D341Med (cell line): ENCODE data around the gene NOX3.
A peak's percentile ranks its signal among the peaks of the same experiment; 100 is the strongest.
"Not testable (repeated sequence)": the region's sequence is repeated elsewhere in the genome, so short reads cannot be mapped to it uniquely, and the experiment has no call there.

Source experiments
- DNase-seq: peaks from one replicate; pipeline ENCODE4 v3.0.0; 2012; ENCODE audit warnings: low spot score

The NOX3 gene

GRCh38 chr6:155455766-155456165, at the start of gene NOX3:
Gene NOX3 (minus strand): TSS chr6:155455839. CDS start chr6:155455800, 39 bp downstream.
- DNase-seq, result no peak

GRCh38 chr6:155504848-155505607, 49.4 kb upstream of the NOX3 start:
- DNase-seq, result no peak

DNA sequence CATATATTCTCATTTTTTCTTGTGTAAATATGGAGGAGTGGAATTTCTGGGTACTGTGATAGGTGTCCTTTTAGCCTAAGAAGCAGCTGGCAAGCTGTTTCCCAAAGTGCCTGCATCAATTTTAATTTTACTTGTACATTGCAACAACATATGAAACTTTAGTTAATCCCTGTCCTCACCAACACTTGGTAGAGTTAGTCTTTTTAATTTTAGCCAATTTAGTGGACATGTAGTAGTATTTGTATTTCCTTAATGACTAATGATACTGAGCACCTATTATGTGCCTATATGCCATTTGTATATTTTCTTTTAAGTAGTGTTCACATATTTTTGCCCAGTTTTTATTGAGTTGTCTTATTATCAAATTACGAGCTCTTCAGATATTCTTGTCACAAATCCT, 46.8 kb upstream of the NOX3 start:
- no peak for DNase-seq

GRCh38 chr6:155499574-155499973, 43.9 kb upstream of the NOX3 start:
- DNase-seq, result no peak

GRCh38 chr6:155498370-155498769, 42.7 kb upstream of the NOX3 start:
- no peak for DNase-seq

DNA sequence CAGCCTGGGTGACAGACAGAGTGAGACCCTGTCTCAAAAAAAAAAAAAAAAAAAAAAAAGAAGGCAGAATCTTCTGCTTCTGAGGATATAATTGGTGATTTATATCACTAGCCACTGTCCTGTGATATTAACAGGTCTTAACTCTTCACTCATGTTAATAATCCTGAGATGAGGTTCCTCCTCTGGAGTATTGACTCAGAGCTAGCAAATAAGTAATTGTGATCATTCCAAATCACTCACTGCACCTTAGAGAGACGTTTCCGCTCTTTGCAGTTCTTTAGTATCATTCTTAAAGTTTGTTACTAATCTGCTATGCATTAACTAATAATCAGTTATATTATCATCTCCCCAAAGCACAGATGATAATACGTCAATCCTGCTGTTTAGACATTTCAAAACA, 41.6 kb upstream of the NOX3 start:
- DNase-seq, result no peak

DNA sequence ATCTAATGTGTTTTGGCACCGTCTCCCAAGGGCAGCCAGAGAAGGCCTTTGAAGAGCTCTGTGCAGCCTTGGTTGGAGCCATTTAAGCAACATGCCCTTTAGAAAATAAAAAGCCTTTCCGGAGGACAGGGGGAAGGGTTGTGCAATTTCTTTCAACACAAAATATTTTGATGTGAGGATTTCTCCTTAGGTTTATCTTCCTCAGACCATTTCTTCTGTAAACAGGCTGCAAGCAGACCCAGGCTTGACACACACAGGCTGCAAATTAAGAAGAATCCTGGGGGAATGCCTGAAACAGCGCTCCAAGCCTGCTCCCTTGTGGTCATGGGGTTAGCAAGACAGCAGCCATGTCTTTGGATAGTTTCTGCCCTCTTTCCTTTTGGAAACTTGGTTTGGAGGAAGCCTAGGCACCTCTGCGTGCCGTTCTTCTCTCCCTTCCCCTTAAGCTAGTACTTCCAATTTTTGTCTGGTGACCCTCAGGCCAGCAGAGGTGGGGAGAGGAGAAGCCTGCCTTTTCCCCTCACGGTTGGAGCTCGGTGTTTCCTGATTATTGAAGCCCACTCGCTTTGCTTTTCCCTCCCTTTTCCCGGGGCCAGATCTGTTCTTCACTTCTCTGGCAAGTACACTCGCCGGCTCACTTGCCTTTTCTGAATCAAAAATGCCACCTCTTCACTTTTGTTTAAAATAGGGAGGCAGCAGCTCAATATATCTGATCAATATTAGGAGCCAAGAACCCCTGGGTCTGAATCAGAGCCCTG, 39.6 kb upstream of the NOX3 start:
- DNase-seq, result peak; percentile 53

- DNase-seq, result no peak
Measured at GRCh38 chr6:155493694-155494143, 38.1 kb upstream of the NOX3 start.

- no peak for DNase-seq
Measured at GRCh38 chr6:155493026-155493693, 37.5 kb upstream of the NOX3 start.

DNA sequence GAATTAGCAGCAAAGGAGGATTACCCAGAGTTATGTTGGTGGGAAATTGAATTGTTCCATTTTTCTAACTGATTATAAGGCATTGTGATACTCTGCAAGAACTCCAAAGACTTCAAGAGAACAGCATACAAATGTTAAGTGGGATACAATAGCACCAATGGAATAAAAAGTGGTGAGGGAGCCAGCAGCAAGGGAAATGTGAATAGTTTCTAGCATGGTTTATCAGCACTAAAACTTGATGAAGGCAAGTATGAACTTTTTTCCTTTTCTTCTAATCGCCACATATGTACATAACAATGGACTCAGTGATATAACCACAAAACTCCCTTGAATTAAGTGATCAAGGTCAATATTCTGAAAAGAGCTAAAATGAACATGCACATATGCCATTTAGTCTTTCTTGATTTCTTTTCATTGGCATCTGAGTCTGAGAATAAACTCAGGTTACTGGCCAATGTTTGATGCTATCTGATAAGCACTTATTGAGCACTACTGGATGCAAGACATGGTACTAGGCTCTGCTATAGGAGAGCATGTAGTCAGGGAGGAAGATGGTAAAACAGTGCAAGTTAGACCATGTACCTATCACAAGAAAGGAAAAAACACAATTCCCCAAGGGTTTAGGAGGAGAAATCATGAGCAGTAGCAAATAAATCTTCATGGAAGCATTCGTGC, 36.6 kb upstream of the NOX3 start:
- no peak for DNase-seq

- no peak for DNase-seq
Measured at GRCh38 chr6:155491421-155491820, 35.8 kb upstream of the NOX3 start.

DNA sequence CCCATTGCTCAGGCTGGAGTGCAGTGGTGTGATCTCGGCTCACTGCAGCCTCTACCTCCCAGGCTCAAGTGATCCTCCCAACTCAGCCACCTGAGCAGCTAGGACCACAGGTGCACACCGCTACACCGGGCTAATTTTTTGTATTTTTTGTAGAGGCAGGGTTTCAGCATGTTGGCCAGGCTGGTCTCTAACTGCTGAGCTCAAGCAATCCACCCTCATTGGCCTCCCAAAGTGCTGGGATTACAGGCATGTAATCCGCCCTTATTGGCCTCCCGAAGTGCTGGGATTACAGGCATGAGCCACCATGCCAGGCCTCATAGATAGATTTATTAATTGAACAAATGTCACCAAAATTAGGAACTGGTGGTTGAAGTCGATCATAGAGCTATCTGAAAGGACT, 32.6 kb upstream of the NOX3 start:
- not testable (repeated sequence) for DNase-seq

DNA sequence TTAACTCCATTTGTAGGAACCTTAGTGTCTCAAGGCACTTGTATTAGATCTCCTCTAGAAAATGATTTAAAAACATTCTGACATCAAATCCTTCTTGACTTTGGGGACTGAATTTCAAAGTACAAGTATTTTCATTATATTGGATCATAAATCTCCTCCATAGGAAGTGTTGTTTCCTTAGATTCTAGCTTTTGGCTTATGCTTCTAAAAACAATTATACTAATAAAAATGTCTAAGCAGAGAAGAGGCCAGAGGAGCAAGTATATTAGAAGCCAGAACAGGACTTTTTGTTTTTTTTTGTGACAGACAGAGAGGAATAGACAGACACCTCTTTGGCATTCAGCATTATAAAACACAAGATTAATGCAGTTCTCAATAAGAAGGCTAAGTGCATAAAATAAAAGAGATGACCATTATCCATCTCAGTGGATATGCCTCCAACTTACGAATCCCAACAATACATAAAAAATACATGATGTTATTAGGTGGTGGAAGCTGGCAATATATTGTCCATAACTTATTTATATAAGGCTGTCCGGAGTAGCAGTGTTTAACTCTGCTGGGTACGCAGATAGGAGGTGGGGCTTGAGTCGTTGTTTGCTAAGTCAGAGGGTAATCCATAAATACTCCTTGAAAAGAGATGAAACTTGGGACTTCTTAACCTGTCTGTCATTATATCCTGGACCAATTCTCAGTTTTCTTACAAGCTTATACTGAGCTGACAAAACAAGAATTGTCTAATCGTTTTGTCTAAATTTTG, 31.9 kb upstream of the NOX3 start:
- no peak for DNase-seq

GRCh38 chr6:155486721-155487294, 31.2 kb upstream of the NOX3 start:
- no peak for DNase-seq

GRCh38 chr6:155485756-155486155, 30.1 kb upstream of the NOX3 start:
- DNase-seq, result no peak

GRCh38 chr6:155483858-155484257, 28.2 kb upstream of the NOX3 start:
- DNase-seq, result no peak

DNA sequence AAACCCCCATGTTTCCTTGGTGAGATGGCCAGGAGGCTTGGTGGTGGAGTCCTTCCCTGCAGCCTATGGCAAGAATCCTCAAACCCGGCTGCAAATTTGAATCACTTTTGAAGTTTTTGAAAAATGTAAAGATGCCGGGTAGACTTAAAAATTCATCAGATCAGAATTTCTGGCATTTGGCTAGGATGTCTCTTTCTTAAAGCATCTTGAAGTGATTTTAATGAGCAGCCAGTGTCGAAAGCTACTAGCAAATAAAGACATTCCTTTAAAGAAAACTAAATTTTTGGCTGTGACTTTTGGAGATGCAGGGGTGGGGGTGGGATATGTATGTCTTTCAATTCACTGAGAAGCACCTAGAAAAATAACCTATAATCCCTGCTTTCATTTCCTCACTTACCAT, 25.6 kb upstream of the NOX3 start:
- DNase-seq, result no peak

GRCh38 chr6:155473741-155474140, 18.1 kb upstream of the NOX3 start:
- DNase-seq, result no peak

DNA sequence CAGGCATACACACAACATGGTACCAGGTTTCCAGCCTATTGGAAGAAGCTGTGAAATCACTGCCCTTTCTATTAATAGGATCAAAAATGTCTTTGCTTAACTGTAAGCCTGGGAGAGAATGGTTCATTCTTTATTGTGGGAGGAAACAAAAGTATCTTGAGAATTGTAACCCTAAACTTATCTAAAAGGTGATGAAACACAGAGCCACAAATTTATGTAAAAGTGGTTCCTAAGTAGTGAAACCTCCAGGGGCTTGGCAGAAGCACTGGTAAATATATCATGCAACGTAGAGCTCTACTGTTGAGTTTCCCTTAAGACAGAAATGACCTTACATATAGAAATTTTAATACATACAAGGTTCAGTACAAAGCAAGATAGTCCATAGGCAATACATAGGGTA, 17.2 kb upstream of the NOX3 start:
- DNase-seq, result no peak

- not testable (repeated sequence) for DNase-seq
Measured at GRCh38 chr6:155470979-155471616, 15.5 kb upstream of the NOX3 start.

DNA sequence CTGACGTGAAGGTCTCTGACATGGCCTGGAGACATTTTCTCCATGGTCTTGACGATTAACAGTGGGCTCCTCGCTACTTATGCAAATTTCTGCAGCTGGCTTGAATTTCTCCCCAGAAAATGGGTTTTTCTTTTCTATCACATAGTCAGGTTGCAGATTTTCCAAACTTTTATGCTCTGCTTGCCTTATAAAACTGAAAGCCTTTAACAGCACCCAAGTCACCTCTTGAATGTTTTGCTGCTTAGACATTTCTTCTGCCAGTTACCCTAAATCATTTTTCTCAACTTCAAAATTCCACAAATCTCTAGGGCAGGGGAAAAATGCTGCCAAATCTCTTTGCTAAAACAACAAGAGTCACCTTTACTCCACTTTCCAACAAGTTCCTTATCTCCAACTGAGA, 12.9 kb upstream of the NOX3 start:
- DNase-seq, result not testable (repeated sequence)
